Smooth muscle cell (in vitro differentiated cells): ENCODE results near the gene PALB2. TPM values are rescaled to one million over a fixed set of nuclear protein-coding genes. Genes with fewer than 3 reads are reported as not detected.

ENCODE experiments used
- DNase-seq: peaks from one replicate; lab custom pipeline; 2025; ENCODE audit not compliant: unreplicated experiment; lab: John Stamatoyannopoulos, UW
- H2AFZ ChIP-seq: fragments of 200-600 bp; sonication (generic); 2 replicates; pipeline ENCODE4 v1.6.0; 2016; ENCODE audit warnings: antibody characterized with exemption, low read depth, mild to moderate bottlenecking
- H3F3A ChIP-seq: fragments of 200-600 bp; sonication (generic); 2 replicates; pipeline ENCODE4 v1.6.0; 2017; ENCODE audit warnings: antibody characterized with exemption, low read depth
- H3K27ac ChIP-seq: fragments of 200-600 bp; sonication (generic); 2 replicates; pipeline ENCODE4 v1.5.1; 2016; ENCODE audit warnings: low read depth, mild to moderate bottlenecking
- H3K27me3 ChIP-seq: fragments of 200-600 bp; sonication (generic); 2 replicates; pipeline ENCODE4 v1.6.1; 2016; ENCODE audit warnings: low read depth, mild to moderate bottlenecking
- H3K36me3 ChIP-seq: fragments of 200-600 bp; sonication (generic); 2 replicates; pipeline ENCODE4 v1.5.1; 2016; ENCODE audit warnings: low read depth
- H3K4me1 ChIP-seq: fragments of 200-600 bp; sonication (generic); 2 replicates; pipeline ENCODE4 v1.5.1; 2016; ENCODE audit warnings: low read depth
- H3K4me2 ChIP-seq: fragments of 200-600 bp; sonication (generic); 2 replicates; pipeline ENCODE4 v1.6.0; 2016; ENCODE audit warnings: mild to moderate bottlenecking
- H3K4me3 ChIP-seq: fragments of 200-600 bp; sonication (generic); 2 replicates; pipeline ENCODE4 v1.5.1; 2016; ENCODE audit warnings: mild to moderate bottlenecking
- H3K79me2 ChIP-seq: fragments of 200-600 bp; sonication (generic); 2 replicates; pipeline ENCODE4 v1.6.0; 2016; ENCODE audit warnings: low read depth, mild to moderate bottlenecking
- H3K9ac ChIP-seq: fragments of 200-600 bp; sonication (generic); 2 replicates; pipeline ENCODE4 v1.6.0; 2016; ENCODE audit warnings: low read depth
- H3K9me3 ChIP-seq: fragments of 200-600 bp; sonication (generic); replicated peaks from 2 replicates; pipeline ENCODE4 v1.5.1; 2016; ENCODE audit warnings: low read depth
- H4K20me1 ChIP-seq: fragments of 200-600 bp; sonication (generic); 2 replicates; pipeline ENCODE4 v1.6.0; 2016; ENCODE audit warnings: low read depth
- CTCF ChIP-seq: fragments of 200-600 bp; sonication (generic); IDR thresholded peaks from 2 replicates; pipeline ENCODE4 v1.5.1; 2017; ENCODE audit warnings: borderline replicate concordance, mild to moderate bottlenecking, antibody characterized with exemption; ENCODE audit not compliant: insufficient read depth, poor library complexity, severe bottlenecking
- WGBS: methylation state at CpG from one replicate; pipeline ENCODE4 v1.1.7; 2016; ENCODE audit warnings: low lambda C conversion rate; 5-methylcytosine and 5-hydroxymethylcytosine counted together
- polyA plus RNA-seq: library from polyadenylated mRNA; unstranded; fragments of >200 nt; fragmentation: Nextera tagmentation; extraction: Ambion mirVana; gene quantifications from 2 replicates; pipeline ENCODE4 v1.2.1, GENCODE V29; 2016
- total RNA-seq: library from RNA; depleted of rRNA; stranded (reverse); fragments of >200 nt; gene quantifications from 2 replicates; pipeline ENCODE4 v1.2.3, GENCODE V29; 2014

PALB2 gene
- total and polyA plus RNA-seq, 2 experiments from 2014 or later: 4.1 to 4.6 TPM

GRCh38 chr16:23577493-23577892 is 63.6 kb downstream of the PALB2 start:
- Histone ChIP-seq H3K9me3 (no peaks in the 10 kb centered on the region), H3K4me2 (no peak overlapping the region), H3K4me3 (no peak overlapping the region), H3K27me3 (no peaks in the 10 kb centered on the region), H3K27ac (no peak overlapping the region), H2AFZ (no peak overlapping the region), H3K9ac (no peak overlapping the region), H3K4me1 (no peaks in the 10 kb centered on the region), H3F3A (peaks cover 9% of the 10 kb centered on the region), H3K36me3 (peaks cover 10% of the 10 kb centered on the region), H4K20me1 (peaks cover 10% of the 10 kb centered on the region), H3K79me2 (no peaks in the 10 kb centered on the region)
- TF ChIP-seq CTCF: no peak
- DNase-seq: no peak
- 95% methylated on average over 2 of the region's 2 CpGs for WGBS

GRCh38 chr16:23575834-23576233 is 65.3 kb downstream of the PALB2 start:
- H3K36me3 ChIP-seq: peaks cover 7% of the 10 kb centered on the region
- 92% methylated on average over 3 of the region's 3 CpGs for WGBS
- peaks cover 9% of the 10 kb centered on the region for H3F3A ChIP-seq

GRCh38 chr16:23573817-23574216 is 67.3 kb downstream of the PALB2 start:
- H3F3A ChIP-seq: peaks cover 9% of the 10 kb centered on the region
- H3K9me3 ChIP-seq: no peaks in the 10 kb centered on the region
- 96% methylated on average over 5 of the region's 5 CpGs for WGBS
- TF ChIP-seq CTCF: no peak
- peaks cover 5% of the 10 kb centered on the region for H3K36me3 ChIP-seq
- H2AFZ ChIP-seq: no peak overlapping the region
- H3K27ac ChIP-seq: no peak overlapping the region
- DNase-seq: no peak
- no peak overlapping the region for H3K9ac ChIP-seq
- H3K4me1 ChIP-seq: no peaks in the 10 kb centered on the region
- H4K20me1 ChIP-seq: peaks cover 10% of the 10 kb centered on the region
- H3K27me3 ChIP-seq: no peaks in the 10 kb centered on the region
- H3K4me2 ChIP-seq: no peak overlapping the region
- H3K79me2 ChIP-seq: no peaks in the 10 kb centered on the region
- H3K4me3 ChIP-seq: no peak overlapping the region

More at GRCh38 chr16:23575834-23576233, 65.3 kb downstream of the PALB2 start:
- Histone ChIP-seq H3K4me2 (no peak overlapping the region), H3K27ac (no peak overlapping the region), H4K20me1 (peaks cover 10% of the 10 kb centered on the region), H2AFZ (no peak overlapping the region), H3K79me2 (no peaks in the 10 kb centered on the region), H3K9ac (no peak overlapping the region), H3K4me1 (no peaks in the 10 kb centered on the region), H3K9me3 (no peaks in the 10 kb centered on the region), H3K4me3 (no peak overlapping the region), H3K27me3 (no peaks in the 10 kb centered on the region)
- no peak for TF ChIP-seq CTCF
- DNase-seq: no peak

- Histone ChIP-seq H3K36me3 (peaks cover 6% of the 10 kb centered on the region), H3K27me3 (no peaks in the 10 kb centered on the region), H3K9me3 (no peaks in the 10 kb centered on the region), H3K27ac (no peak overlapping the region), H3K9ac (no peak overlapping the region), H3K79me2 (no peaks in the 10 kb centered on the region), H3K4me1 (no peaks in the 10 kb centered on the region), H3F3A (no peaks in the 10 kb centered on the region), H3K4me3 (no peak overlapping the region), H2AFZ (no peak overlapping the region), H4K20me1 (peaks cover 10% of the 10 kb centered on the region), H3K4me2 (no peak overlapping the region)
- 98% methylated on average over 9 of the region's 9 CpGs for WGBS
- DNase-seq: no peak
- no peak for TF ChIP-seq CTCF
These were observed 68.7 kb downstream of the PALB2 start for GRCh38 chr16:23572394-23572793.
